NCI-H187 (cell line): ENCODE data around the gene ZNF222.

Experiments used
- DNase-seq, 2 experiments: peaks; one replicate each; lab custom pipeline; 2025; lab: John Stamatoyannopoulos, UW

Gene ZNF222

GRCh38 chr19:44025217-44025936 is at the start of gene ZNF222:
Gene ZNF222 (plus strand): TSS chr19:44025379. CDS start chr19:44025437, 58 bp downstream.
- peak; percentile 31 to 56 for DNase-seq

GRCh38 chr19:43976732-43977131 is 48.4 kb upstream of the ZNF222 start:
- DNase-seq, result no peak

- DNase-seq, result no peak
Observed at GRCh38 chr19:43983544-43983911, 41.7 kb upstream of the ZNF222 start.

GRCh38 chr19:43983912-43984686 is 41.1 kb upstream of the ZNF222 start, which contains the start of gene ZNF155:
Gene ZNF155 (plus strand): TSS chr19:43984188. CDS start chr19:43988544, 4,356 bp downstream.
- peak; percentile 80 to 94 for DNase-seq

- no peak for DNase-seq
Observed at GRCh38 chr19:43984687-43985000, 40.5 kb upstream of the ZNF222 start.

GRCh38 chr19:43997631-43998290 is 27.4 kb upstream of the ZNF222 start:
- no peak for DNase-seq

- DNase-seq, result no peak
Observed at GRCh38 chr19:44002212-44002565, 23.0 kb upstream of the ZNF222 start.

- DNase-seq, result peak; percentile 68 to 84
Observed at GRCh38 chr19:44002566-44003460, 22.4 kb upstream of the ZNF222 start, which contains the start of gene ZNF230. Gene ZNF230 (plus strand): TSS chr19:44002957. CDS start chr19:44007079, 4,122 bp downstream.

GRCh38 chr19:44003461-44004009 is 21.6 kb upstream of the ZNF222 start:
- DNase-seq, result no peak

- no peak for DNase-seq
Observed at GRCh38 chr19:44005973-44006372, 19.2 kb upstream of the ZNF222 start.

GRCh38 chr19:44007473-44007872 is 17.7 kb upstream of the ZNF222 start:
- DNase-seq, result no peak

- DNase-seq, result no peak
Observed at GRCh38 chr19:44010468-44010867, 14.7 kb upstream of the ZNF222 start.

GRCh38 chr19:44019498-44019897 is 5.7 kb upstream of the ZNF222 start:
- DNase-seq, result no peak

GRCh38 chr19:44021221-44021620 is 4.0 kb upstream of the ZNF222 start:
- no peak for DNase-seq

- no peak for DNase-seq
Observed at GRCh38 chr19:44024900-44025216, 321 bp upstream of the ZNF222 start.

GRCh38 chr19:44026622-44027021 is 1.4 kb downstream of the ZNF222 start:
- DNase-seq, result no peak

GRCh38 chr19:44032001-44032610 is 6.9 kb downstream of the ZNF222 start:
- DNase-seq, result no peak

GRCh38 chr19:44042147-44042546 is 17.0 kb downstream of the ZNF222 start:
- no peak for DNase-seq

GRCh38 chr19:44050740-44051649 is 25.8 kb downstream of the ZNF222 start:
- DNase-seq, result peak in 1 of 2 experiments; percentile 75
